ENCODE measurements around the gene RAD51B.
A peak's percentile ranks its signal among the peaks of the same experiment; 100 is the strongest.

Gene RAD51B

DNA sequence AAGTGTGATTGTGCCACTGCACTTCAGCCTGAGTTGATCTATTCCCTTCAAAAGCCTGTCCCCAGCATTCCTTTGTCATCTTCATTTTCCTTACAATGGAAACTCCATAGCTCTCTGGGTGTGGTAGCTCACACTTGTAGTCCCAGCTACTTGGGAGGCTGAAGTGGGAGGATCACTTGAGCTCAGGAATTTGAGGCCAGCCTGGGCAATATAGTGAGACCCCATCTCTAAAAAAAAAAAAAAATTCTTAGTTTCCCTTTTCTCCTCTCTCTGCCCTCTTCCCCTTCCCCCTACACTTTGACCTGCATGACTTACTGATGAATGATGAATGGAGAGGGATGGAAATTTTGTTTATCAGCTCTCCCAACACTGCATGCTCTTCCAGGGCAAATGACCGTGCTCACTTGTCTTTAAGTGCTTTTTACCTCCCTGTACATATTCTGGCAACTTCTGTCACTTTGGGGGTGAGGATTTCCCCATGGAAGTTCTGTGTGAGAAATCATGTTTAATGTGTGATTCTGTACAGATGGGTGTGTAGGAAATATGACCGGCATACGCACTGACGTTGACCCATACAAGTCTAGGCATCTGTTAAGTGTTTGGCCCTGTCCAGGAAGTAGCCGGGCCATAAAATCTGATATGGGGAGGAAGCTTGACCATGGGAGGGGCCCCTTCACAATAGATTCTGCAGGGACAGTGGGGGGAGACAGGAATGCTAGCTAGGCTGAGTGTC, 907.9 kb downstream of the RAD51B start:
- DNase-seq (ENCODE audit: low spot score): no peak

DNA sequence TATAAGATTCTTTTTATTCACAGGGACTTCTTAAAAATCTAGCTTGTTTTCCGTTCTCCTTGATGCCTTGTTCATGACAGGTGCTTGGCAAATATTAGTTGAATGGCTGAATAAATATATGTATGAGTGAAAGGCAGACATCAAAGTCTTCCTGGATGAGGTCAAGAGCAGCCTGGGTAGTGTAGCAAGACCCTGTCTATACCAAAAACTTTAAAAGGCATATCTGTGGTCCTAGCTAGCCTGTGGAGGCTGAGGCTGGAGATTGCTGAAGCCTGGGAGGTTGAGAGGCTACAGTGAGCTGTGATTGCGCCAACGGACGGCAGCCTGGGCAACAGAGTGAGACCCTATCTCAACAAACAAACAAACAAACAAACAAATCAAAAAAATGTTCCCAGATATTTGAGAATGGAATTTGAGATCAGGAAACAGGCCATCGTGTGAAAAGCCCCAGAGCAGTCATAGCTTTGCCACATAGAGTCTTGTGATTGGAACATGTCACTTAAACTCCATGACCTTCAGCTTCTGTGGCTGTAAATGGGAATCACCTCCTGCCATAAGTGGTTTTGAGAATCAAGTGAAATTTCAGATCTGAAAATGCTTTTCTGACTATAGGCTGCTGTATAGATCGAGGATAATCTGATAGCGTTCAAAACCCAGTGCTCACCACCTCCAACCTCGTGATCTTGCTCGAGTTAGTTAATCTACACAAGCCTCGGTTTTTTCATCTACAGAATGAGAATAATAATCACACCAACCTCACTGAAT, 908.9 kb downstream of the RAD51B start:
- DNase-seq (ENCODE audit: low spot score): no peak

DNA sequence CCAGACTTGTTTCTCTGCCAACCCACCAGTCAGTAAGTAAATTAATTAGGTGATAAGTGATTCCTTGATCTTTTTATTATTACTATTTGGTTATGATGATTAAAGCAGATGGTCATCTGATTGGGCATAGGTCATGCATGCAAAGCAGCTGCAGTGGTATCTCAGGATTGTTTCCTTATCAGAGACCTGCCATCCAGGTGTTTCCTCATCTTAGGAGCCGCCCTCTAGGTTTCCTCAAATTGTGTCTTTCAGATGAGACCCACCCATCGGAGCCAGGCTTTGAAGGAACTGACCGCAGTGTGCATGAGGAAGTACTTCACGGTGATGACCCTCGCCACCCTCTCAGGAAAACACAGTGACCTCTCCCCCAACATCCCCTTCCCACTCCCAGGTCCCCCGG, 910.0 kb downstream of the RAD51B start:
- DNase-seq (ENCODE audit: low spot score): no peak

DNA sequence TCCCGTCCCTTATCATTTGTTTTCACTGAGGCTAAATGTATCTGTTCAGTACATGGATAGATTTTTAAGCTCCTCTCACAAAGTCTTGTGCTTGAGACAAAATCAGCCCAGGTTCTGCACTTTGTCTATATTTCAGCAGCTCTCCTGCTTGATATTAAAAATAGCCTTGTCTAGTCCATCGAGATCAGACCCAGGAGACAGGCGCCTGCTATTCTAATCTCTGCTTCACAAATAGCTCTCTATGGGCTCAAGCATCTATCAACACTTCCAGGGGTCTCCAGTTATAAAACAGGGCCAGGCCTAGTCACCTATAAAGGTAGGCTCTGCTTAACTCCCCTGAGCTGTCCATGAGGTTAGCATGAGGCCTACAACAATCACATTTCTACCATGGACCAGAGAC, 910.8 kb downstream of the RAD51B start:
- no peak for DNase-seq (ENCODE audit: low spot score)

DNA sequence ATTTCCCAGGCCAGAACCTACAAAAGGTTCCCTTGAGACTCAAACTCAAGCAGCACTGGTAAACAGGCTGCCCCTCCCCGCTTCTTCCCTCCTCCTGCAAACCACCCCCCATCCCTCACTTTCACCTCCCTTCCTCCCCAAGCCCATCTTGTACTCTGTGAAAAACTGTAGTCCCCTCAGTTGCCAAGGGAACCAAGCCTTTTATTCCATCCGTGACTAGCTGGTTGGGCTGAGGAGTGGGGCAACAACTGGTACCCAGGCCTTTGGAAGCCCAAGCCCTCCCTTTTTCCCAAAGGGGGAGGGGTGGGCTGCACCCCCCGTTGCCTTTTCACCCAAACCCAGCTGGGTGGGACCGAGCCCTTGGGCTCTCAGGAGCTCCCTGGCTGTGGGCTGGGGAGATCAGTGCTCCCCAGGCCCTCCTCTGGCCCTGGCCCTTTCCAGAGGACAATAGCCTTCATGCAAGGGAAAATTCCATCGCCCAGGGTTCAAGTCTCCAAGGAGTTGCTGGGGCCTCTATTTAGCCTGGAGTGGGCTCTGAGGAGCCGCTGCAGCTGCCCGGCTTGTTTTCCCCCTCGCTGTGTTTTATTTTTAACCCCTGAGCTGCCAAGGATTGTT, 911.3 kb downstream of the RAD51B start:
- no peak for DNase-seq (ENCODE audit: low spot score)

DNA sequence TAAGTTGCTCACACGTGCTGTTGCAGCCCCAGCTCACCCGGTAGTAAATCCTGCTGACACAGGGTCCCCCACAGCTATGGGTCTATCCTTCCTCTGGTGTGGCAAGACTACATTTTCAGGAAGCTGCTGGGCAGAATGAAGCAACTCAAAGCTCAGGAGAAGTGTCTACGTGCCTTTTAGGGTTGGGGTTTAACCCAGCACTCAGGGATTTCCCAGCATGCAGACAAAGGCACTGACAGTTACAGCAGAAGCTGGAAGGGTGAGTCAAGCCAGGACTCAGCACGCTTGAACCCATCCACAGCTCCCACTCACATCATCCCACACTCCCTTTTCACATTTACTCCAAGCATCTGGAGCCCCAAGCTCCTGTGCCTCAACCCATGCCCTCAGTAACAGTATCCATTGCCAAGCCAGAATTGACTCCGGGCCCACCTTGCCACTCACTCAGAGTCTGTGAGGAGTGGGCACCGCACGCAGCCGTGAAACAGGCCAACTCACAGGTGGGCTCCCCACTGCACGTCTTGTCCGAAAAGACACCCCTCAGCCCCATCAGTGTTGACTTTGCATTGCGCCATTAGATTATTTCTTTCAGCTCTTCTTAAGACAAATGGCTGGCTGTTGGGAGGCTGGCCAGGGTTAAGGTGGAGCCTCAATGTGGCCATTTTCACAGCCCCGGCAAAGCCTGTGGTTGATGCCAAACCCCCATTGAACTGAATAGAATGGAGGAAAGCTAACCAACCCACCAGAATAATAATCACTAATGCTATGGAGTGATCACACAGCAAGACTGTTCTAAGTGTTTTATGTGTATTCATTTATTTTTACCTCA, 913.7 kb downstream of the RAD51B start:
- no peak for DNase-seq (ENCODE audit: low spot score)

DNA sequence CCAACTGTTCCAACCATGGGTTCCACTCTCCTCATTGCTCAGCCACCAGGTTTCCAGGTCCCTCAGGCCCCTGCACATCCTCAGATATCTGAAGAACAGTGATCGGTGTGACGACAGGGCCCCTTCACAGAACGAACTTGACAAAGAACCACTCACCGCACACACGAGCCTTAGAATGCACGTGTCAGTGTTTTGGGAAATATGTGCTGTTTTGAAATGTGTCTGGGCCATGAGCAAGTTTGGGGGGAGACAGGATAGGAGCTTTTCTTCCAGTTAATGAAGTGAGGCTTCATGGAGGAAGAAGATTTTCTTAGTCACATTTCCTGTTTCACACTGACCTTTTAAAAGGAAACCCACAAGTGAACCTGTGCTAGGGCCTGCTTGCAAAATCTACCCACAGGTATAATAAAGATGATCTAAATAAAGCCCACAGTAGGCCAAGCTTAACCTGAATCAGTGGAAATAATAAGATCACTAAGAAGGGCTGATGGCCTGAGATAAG, 914.7 kb downstream of the RAD51B start:
- DNase-seq (ENCODE audit: low spot score): peak; percentile 56

DNA sequence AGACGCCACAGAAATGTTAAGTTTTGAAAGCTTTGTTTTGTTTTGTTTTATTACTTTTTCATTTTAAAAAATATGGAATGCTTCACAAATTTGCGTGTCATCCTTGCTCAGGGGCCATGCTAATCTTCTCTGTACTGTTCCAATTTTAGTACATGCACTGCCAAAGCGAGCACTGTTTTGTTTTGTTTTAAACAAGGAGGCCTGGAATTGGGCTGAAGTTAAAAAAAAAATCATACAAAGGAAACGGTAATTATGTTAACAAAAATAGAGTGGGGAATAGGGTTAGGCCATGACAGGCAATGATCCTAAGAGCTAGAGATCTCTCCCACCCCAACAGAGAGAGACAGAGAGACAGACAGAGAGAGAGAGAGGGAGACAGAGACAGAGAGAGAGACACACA, 916.3 kb downstream of the RAD51B start:
- no peak for DNase-seq (ENCODE audit: low spot score)

DNA sequence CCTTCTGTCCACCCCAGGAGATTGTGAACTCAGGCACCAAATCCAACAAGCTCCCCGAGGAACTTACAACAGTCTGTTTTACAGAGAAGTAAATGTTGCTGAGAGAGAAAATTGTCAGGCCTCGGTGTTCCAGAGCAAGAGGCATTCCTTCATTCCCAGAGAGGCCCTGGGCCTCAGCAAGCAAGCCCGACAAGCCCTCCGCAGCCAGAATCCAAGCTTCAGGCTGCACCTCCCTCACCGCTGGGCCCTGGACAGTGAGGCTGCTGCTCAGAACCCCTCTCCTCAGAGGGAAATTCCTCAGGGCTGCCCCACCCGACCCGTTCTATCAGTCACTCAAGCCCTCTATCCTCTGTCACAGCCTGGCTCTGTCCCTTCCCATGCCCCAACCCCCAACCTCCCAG, 916.9 kb downstream of the RAD51B start:
- no peak for DNase-seq (ENCODE audit: low spot score)

DNA sequence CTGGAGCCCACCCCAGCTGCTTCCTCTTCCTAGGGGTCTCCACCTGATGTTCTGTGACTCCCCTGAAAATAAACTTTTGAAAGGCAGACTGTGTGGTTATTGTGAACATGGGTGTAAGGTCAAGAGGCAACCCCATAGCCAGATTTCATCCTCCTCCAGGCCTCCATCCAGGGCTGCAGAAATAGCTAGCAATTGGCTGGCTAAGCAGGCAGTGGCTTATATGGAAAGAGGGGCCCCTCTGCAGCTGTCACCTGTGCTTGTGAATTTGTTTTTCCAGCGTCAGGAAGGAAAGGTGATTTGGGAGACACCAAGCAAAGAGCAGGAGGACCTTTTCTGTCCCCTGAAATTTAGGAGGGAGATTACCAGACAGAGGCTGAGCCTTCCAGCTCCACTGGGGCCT, 917.5 kb downstream of the RAD51B start:
- DNase-seq (ENCODE audit: low spot score): no peak

DNA sequence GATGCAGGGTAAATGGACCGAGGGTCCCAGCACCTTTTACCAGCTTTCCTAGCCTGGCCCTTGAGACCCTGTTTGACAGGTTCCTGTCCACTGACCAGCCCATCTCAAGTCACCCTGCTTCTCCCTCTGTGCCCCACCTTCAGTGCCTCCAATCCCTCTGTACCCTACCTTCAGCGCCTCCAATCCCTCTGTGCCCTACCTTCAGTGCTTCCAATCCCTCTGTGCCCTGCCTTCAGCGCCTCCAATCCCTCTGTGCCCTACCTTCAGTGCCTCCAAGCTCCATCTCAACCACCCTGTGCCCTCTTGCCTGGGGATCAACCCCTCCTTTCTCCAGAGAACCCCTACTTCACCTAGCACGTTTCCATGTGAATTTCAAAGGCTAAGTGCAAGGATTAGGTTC, 919.0 kb downstream of the RAD51B start:
- DNase-seq (ENCODE audit: low spot score): no peak

DNA sequence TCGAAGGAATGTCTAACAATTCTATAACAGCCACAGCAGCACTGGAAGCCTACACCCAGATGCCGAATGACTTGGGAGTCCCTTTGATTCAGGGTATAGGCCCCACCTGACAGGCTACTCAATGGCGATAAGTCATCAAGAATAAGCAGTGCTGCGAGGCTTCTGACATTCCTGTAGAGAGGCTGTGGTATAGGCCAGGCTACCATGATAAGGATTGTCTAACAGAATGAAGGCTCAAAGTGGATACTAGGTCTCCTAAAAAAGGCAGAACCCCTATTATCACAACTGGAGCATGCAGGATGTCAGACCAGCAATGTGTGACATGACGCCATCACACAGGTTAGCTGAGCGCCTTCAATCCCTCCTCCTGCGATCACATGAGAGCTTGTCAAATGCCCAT, 920.1 kb downstream of the RAD51B start:
- no peak for DNase-seq (ENCODE audit: low spot score)

DNA sequence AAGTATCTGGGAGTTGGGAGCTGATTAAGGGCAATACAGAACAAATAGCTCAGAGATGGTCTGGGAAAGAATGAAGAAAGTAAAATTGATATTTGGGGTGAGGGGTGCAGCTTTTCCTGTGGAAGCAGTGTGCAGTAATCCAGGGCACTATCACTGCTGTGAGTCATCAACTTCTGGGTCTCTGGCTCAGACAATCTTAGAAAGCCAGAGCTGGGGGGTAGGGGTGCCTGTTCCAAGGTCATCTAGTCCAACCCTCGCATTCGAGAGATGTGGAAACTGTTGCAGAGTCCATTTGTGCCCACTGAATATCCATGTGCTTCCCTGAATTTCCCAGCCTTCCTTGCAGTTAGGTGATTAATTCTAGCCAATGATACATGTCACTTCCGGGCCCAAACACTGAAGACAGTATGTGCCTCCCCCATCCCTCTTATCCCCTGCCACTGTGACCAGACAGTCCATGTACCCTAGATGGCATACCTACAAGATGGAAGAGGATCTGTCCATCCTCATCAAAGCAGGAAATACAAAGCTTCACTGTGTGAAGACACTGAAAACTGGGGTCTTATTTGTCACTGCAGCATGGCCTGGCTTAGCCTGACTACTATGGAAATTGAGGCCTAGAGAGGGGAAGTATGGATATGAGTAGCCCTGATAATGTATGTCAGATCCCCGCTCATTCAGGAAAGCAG, 921.4 kb downstream of the RAD51B start:
- no peak for DNase-seq (ENCODE audit: low spot score)

DNA sequence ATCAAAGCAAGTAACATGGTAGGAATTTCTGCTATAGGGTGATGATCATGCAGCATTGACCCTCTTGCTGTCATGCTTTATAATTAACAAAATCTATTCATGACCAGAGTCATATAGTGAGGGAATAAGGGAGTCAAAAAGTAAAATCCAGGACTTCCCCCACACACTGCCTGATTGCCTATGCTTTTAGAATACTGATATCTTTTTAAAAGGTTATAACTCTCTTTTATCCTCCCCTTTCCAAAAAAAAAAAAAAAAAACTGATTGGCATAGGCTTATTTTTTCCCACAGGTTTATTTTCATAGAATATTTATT, 921.9 kb downstream of the RAD51B start:
- DNase-seq (ENCODE audit: low spot score): no peak

DNA sequence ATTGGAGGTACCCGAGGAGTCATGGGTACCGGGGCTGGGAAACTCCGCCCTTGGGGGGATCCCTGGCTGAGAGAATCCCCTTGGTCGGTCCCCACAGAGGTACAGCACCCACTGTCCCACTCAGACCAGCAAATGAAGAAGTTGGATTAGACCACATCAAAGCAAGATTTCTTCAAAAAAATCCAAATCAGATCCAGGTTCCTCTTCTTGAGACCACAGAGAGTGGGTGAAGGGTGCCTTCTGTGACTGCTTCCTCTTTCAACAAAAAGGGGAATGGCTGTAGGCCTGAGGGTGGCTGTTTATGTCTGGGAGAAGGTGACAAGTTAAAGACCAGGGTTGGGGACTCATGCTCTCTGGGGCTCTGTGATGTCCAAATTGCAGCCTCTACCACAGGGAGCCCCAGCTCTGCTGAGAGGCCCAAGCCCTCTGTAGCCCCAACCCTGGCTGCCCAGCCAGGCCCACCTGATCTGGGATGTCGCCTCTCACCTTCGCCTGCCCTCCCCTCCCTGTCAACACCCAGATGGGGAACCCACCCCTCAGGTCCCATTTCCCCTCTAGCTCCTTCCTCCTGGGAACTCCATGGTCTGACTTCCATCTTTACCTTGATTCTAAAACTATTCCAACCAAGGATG, 922.4 kb downstream of the RAD51B start:
- peak; percentile 3 for DNase-seq (ENCODE audit: low spot score)

DNA sequence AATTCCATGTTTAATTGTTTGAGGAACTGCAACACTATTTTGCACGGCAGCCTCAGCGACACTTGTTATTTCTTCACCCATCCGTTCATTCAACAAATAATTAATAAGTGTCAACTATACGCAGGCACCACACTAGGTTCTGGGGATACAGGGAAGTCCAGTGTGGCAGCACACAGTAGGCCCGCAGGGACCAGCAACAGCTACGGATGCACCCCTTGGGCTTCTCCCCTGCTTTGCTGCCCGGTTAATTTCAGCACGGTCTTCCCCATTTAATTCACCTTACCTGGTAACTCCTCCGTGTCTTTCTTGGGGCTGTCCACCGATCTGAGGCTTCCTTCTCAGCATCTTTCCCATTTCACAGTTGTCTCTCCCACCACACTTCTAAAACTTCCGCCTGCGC, 925.0 kb downstream of the RAD51B start:
- no peak for DNase-seq (ENCODE audit: low spot score)

DNA sequence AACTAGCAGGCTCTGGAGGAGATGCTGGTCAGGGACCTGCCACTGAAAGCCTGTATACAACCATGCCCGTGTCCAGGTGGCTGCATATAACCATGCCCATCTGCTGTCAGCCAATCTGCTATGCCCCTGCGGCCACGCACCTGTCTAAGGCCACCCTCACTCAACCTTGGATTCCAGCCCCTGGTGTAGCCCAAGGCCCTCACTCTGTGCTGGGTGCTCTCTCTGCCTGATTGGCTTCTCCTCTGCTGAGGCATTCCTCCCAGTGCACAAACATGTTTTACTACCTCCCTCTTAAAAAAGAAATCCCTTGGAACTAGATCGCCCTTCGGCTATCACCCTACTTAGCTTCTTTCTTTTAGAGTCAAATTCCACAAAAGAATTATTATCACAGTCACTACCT, 927.8 kb downstream of the RAD51B start:
- DNase-seq (ENCODE audit: low spot score): no peak

DNA sequence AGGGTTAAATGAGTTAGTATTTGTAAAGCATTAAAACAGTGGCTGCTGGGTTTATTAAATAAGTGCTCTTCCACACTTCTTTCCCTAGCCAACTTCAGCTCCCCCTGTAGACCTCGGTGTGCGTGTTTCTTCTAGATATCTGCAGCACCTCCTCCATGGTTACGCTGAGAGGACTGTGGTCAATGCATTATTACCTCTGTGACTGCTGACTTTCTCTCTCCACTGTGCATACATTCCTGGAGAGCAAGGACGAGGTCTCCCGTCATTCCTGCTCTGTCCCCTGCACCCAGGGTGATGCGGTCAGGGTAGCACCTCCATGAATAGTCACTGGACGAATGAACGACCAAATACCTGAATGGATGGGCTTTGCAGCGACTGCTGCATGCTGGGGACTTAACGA, 928.7 kb downstream of the RAD51B start:
- no peak for DNase-seq (ENCODE audit: low spot score)

DNA sequence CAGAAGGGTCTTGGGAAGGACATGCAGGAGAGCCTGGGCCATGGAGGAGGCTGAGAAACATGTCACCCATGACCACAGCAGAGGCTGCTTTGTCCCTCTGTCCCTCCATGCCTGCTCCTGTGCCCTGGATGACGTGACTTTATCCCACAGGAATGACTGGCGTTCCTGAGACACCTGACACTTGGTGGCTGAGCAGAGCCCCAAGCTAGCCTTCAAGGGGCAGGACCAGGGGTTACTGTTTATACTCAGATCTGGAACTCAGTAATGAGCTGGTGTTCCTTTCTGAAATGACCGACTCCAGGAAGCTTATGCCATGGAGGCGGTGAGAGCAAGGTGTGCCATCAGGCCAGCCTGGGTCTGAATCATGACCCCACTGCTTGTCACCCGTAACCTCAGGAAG, 929.1 kb downstream of the RAD51B start:
- no peak for DNase-seq (ENCODE audit: low spot score)

DNA sequence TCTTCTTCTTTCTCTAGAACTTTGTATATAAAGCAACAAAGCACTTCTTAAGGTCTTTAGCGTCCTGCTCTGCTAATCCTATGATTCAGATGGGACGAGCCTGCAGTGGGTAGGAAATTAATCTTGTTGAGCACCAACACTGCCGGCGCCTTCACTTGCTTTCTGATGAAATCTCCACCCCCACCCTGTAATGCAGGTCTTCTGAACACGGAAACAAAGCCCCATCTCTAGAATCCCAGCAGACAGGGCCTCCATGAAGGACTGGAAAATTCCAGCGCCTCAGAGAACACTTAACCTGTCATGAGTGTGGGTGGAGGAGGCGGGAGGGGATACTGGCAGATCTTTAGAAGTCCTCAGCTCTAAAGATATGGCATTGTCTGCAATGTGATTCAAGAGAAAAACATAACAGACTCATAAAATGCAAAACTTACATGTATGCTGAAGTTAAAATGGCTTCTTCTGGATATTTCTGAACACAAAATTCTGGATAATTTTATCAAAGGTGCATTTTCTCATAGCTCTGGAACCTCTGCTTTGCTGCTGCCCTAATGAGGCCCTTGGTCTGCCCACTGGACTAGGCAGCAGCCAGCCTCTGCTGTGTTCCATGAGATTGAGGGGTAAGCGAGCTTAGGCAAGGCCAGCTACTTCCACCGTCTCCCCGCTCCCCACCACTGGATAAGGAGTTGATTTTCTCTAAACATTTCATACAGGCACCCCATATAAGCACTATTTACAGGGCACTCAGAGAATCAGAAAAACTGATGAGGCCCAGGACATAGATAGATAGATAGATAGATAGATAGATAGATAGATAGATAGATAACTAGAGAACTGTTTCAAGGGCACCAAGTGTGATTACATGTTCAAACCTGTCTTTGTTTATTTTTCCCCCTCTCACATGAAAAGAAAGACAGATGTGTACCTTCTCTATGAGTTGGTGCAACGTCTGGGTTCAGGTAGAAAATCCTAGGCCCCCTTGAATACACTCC, 930.2 kb downstream of the RAD51B start:
- DNase-seq (ENCODE audit: low spot score): no peak

Measured in CD4-positive, alpha-beta T cell treated with Interleukin-6 at 100 ng/mL for 8 hours (primary cell).